ENCODE measurements around the gene PLA2G3. TPM values are rescaled to one million over a fixed set of nuclear protein-coding genes. Genes with fewer than 3 reads are reported as not detected.
A peak's percentile ranks its signal among the peaks of the same experiment; 100 is the strongest.
"Not testable (repeated sequence)": the region's sequence is repeated elsewhere in the genome, so short reads cannot be mapped to it uniquely, and the experiment has no call there.

PLA2G3 gene
- total RNA-seq, 2 donors from 2014 or later: 0.49 TPM; not detected in 1

DNA sequence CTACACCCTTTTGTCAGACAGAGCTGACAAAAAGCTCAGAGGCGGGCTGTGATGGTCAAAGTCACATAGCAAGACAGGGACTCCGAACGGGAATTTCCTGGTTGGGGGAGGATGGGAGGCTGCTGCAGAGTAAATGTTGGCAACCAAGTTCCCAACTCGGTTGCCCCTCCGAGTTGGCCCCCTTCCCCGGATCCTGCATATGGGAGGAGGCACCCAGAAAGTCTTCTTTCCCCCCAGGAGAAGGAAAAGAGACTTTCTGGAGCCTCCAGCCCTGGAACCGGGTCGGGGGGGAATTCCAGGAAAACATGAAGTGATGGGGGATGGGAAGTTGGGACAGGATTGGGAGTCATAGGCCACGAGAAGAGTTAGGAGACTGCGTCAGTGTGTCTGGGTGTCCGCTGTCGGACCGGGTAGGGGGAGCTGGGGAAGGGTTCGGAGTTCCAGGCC lies 33.6 kb downstream of the PLA2G3 start:
- DNase-seq (no peak), ATAC-seq (peak; percentile 2)
- intact Hi-C loops (cut with DNase I, micrococcal nuclease): no loop called here

- ATAC-seq (no peak), DNase-seq (no peak)
- intact Hi-C loops (cut with DNase I, micrococcal nuclease): no loop called here
Observed at GRCh38 chr22:31106001-31106571, 34.2 kb downstream of the PLA2G3 start.

GRCh38 chr22:31105282-31105929 lies 34.9 kb downstream of the PLA2G3 start:
- DNase-seq: no peak
- no peak for ATAC-seq
- intact Hi-C loops (cut with DNase I, micrococcal nuclease): no loop called here

DNA sequence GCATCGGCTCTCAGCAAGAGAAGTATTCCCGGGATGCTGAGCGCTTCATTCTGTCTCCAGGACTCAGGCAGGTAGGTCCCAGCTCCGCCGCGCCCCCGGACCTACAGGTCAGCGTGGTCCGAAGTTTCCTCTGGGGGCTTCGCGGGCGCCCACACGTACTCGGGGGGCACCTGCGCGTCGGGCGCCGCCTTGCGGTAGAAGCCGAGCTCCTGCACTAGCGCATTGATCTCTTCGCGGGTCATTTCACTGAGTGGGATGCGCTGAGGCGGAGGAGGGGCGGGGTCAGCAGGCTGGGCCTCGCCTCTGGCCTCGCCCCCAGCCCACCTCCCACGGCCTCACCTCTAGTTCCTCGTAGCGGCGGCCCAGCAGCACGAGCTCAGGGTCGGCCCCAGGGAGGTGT lies 35.4 kb downstream of the PLA2G3 start:
- ATAC-seq (no peak), DNase-seq (no peak)
- intact Hi-C loops (cut with DNase I, micrococcal nuclease): no loop called here

GRCh38 chr22:31103899-31104694 lies 36.2 kb downstream of the PLA2G3 start:
- no peak for DNase-seq
- intact Hi-C loops (cut with DNase I, micrococcal nuclease): no loop called here
- ATAC-seq: no peak

GRCh38 chr22:31103111-31103510 lies 37.2 kb downstream of the PLA2G3 start:
- ATAC-seq (no peak), DNase-seq (no peak)
- intact Hi-C loops (cut with DNase I, micrococcal nuclease): no loop called here

- DNase-seq (peak; percentile 61 to 86), ATAC-seq (peak; percentile 2)
- intact Hi-C loops (cut with DNase I, micrococcal nuclease): no loop called here
Observed at GRCh38 chr22:31102441-31103081, 37.7 kb downstream of the PLA2G3 start.

GRCh38 chr22:31100762-31101525 lies 39.4 kb downstream of the PLA2G3 start:
- DNase-seq: no peak
- intact Hi-C loops (cut with DNase I, micrococcal nuclease): no loop called here
- no peak for ATAC-seq

- no peak for DNase-seq
- no peak for ATAC-seq
Observed at GRCh38 chr22:31099841-31100761, 40.2 kb downstream of the PLA2G3 start.

GRCh38 chr22:31099386-31099785 lies 40.9 kb downstream of the PLA2G3 start:
- DNase-seq: no peak
- ATAC-seq: no peak
- intact Hi-C loops (cut with DNase I, micrococcal nuclease): loop anchor here in 1 of 2 donors (10.0 kb wide), 1 partner anchor 155 kb away; no protein-coding TSS in a partner anchor

More at GRCh38 chr22:31099841-31100761, 40.2 kb downstream of the PLA2G3 start:
- intact Hi-C loops (cut with DNase I, micrococcal nuclease): loop anchor here in 1 of 2 donors (10.0 kb wide), 1 partner anchor 155 kb away; no protein-coding TSS in a partner anchor

GRCh38 chr22:31098632-31099110 lies 41.6 kb downstream of the PLA2G3 start:
- ATAC-seq (peak; percentile 75), DNase-seq (peak; percentile 63 to 78)
- intact Hi-C loops (cut with DNase I, micrococcal nuclease): loop anchor here in 1 of 2 donors (10.0 kb wide), 1 partner anchor 154 kb away; no protein-coding TSS in a partner anchor

GRCh38 chr22:31097941-31098631 lies 42.2 kb downstream of the PLA2G3 start:
- ATAC-seq (no peak), DNase-seq (no peak)
- intact Hi-C loops (cut with DNase I, micrococcal nuclease): loop anchor here in 1 of 2 donors (10.0 kb wide), 1 partner anchor 153 kb away; no protein-coding TSS in a partner anchor

DNA sequence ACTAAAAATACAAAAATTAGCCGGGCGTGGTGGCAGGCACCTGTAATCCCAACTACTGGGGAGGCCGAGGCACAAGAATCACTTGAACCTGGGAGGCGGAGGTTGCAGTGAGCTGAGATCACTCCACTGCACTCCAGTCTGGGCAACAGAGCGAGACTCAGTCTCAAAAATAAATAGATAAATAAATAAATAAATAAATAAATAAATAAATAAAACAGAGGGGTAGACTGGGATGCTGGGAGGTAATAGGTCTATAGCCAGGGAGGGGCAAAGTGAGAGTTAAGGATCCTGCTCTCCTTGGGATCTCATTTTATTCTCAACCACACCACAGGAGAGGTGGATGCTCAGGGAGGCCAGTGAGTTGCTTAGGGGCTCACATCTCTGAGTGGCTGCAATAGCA lies 42.8 kb downstream of the PLA2G3 start:
- intact Hi-C loops (cut with DNase I, micrococcal nuclease): loop anchor here in 1 of 2 donors (10.0 kb wide), 1 partner anchor 153 kb away; no protein-coding TSS in a partner anchor
- DNase-seq, ATAC-seq: not testable (repeated sequence)

- DNase-seq: no peak
- intact Hi-C loops (cut with DNase I, micrococcal nuclease): loop anchor here in 1 of 2 donors (10.0 kb wide), 1 partner anchor 152 kb away; no protein-coding TSS in a partner anchor
- ATAC-seq: no peak
Observed at GRCh38 chr22:31096657-31097279, 43.5 kb downstream of the PLA2G3 start.

DNA sequence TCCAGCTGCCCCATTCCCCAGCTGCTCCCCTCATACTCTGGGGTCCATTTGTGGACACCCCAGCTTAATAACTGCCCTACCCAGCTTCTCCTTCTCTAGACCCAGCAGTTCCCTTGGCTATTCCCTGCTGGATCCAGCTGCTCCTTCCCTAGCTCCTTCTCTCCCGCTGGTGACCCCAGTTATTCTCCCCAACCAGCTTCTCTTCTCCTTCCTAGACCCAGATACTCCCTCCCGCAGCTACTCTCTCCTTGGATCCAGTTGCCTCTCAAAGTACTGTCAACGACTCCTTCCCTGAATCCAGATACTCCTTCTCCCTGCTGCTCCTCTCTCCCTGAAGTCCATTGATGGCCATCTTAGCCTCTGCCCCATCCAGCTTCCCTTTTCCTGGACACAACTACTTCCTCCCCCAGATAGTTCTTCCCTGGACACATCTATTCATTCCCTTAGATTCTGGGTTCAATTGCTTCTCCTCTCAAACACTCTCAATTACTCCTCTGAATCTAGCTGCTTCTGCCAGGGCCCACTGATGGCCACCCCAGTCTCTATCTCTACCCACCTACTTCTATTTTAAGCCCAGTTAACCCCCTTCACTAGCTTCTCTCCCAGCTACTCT lies 44.6 kb downstream of the PLA2G3 start:
- ATAC-seq: no peak
- no peak for DNase-seq

More for the DNA sequence above, 44.6 kb downstream of the PLA2G3 start:
- intact Hi-C loops (cut with DNase I, micrococcal nuclease): loop anchor here in 1 of 2 donors (10.0 kb wide), 1 partner anchor 151 kb away; no protein-coding TSS in a partner anchor
